Natural killer cell treated with Interleukin-12 subunit alpha and Interleukin-12 subunit beta and Interleukin-15 and Interleukin-18, amount 100 ng/mL, for 72 hours (primary cell): ENCODE results near the gene GPATCH2L. TPM values are rescaled to one million over a fixed set of nuclear protein-coding genes. Genes with fewer than 3 reads are reported as not detected.

Source experiments
- ATAC-seq, 2 donors: fragments of 150-1000 bp; cut with Tn5 transposase in 1 of 2; sonication (Bioruptor Pico), chemical (Tn5 transposase) in 1 of 2; 2 replicates each; pipeline ENCODE4 v1.10.0; 2021
- DNase-seq: peaks from one replicate; pipeline ENCODE4 v3.0.0; 2022; ENCODE audit warnings: low spot score
- H3K27ac Mint-ChIP-seq, 2 donors: 1 replicate in 1 of 2; 2 replicates in 1 of 2; pipeline ENCODE4 v1.8.0; 2022; ENCODE audit warnings: mixed read lengths in 2 of 2, mild to moderate bottlenecking in 1 of 2, moderate library complexity in 1 of 2
- H3K27me3 Mint-ChIP-seq, 2 donors: 1 replicate in 1 of 2; 2 replicates in 1 of 2; pipeline ENCODE4 v1.8.0; 2022; ENCODE audit warnings: mixed read lengths in 2 of 2
- H3K36me3 Mint-ChIP-seq: one replicate; pipeline ENCODE4 v1.8.0; 2022; ENCODE audit warnings: mixed read lengths
- H3K4me1 Mint-ChIP-seq, 2 donors: 1 replicate in 1 of 2; 2 replicates in 1 of 2; pipeline ENCODE4 v1.8.0; 2022; ENCODE audit warnings: low read depth in 2 of 2, mixed read lengths in 2 of 2, mild to moderate bottlenecking in 1 of 2
- H3K4me3 Mint-ChIP-seq: one replicate; pipeline ENCODE4 v1.8.0; 2022; ENCODE audit warnings: mixed read lengths
- H3K9me3 Mint-ChIP-seq: 2 replicates; pipeline ENCODE4 v1.8.0; 2022; ENCODE audit warnings: mixed read lengths
- total RNA-seq, 2 donors: library from RNA; stranded (reverse); gene quantifications; one replicate each; pipeline ENCODE4 v1.2.3, GENCODE V29; 2022

Gene GPATCH2L
- total RNA-seq, 2 donors from 2014 or later, result 66.0 to 91.7 TPM

- DNase-seq (no peak), ATAC-seq (no peak)
- Mint-ChIP-seq H3K4me3 (no peak overlapping the region), H3K27ac (no peak overlapping the region), H3K9me3 (no peaks in the 10 kb centered on the region), H3K4me1 (no peaks in the 10 kb centered on the region), H3K36me3 (peaks cover 8% of the 10 kb centered on the region), H3K27me3 (peaks cover 0 to 5% of the 10 kb centered on the region in 2 donors)
These were observed 83.9 kb downstream of the GPATCH2L start for GRCh38 chr14:76235628-76236027.

- H3K4me3 Mint-ChIP-seq, result no peak overlapping the region
- peaks cover 16% of the 10 kb centered on the region for H3K36me3 Mint-ChIP-seq
- H3K4me1 Mint-ChIP-seq, result no peaks in the 10 kb centered on the region
- ATAC-seq, result no peak
- no peaks in the 10 kb centered on the region for H3K9me3 Mint-ChIP-seq
- DNase-seq, result no peak
- peaks cover 0 to 8% of the 10 kb centered on the region in 2 donors for H3K27me3 Mint-ChIP-seq
- no peak overlapping the region for H3K27ac Mint-ChIP-seq
These were observed 84.7 kb downstream of the GPATCH2L start for GRCh38 chr14:76236172-76237130.

GRCh38 chr14:76237349-76237990 is 85.7 kb downstream of the GPATCH2L start:
- Mint-ChIP-seq H3K27ac (no peak overlapping the region), H3K4me1 (no peaks in the 10 kb centered on the region), H3K9me3 (no peaks in the 10 kb centered on the region), H3K36me3 (peaks cover 19% of the 10 kb centered on the region), H3K27me3 (peaks cover 2 to 8% of the 10 kb centered on the region in 2 donors), H3K4me3 (no peak overlapping the region)
- ATAC-seq (no peak), DNase-seq (no peak)

GRCh38 chr14:76245097-76245496 is 93.4 kb downstream of the GPATCH2L start:
- Mint-ChIP-seq H3K36me3 (peaks cover 23% of the 10 kb centered on the region), H3K4me3 (no peak overlapping the region), H3K27me3 (peaks cover 9 to 17% of the 10 kb centered on the region in 2 donors), H3K9me3 (peaks cover 6% of the 10 kb centered on the region), H3K4me1 (no peaks in the 10 kb centered on the region), H3K27ac (no peak overlapping the region)
- ATAC-seq (no peak), DNase-seq (no peak)

GRCh38 chr14:76250302-76250701 is 98.6 kb downstream of the GPATCH2L start:
- Mint-ChIP-seq H3K4me1 (no peaks in the 10 kb centered on the region), H3K27ac (no peak overlapping the region)
- ATAC-seq, result no peak

GRCh38 chr14:76252471-76252870 is 100.7 kb downstream of the GPATCH2L start:
- no peak for ATAC-seq
- Mint-ChIP-seq H3K27me3 (peaks cover 19 to 20% of the 10 kb centered on the region in 2 donors), H3K9me3 (no peaks in the 10 kb centered on the region), H3K4me1 (no peaks in the 10 kb centered on the region), H3K27ac (no peak overlapping the region), H3K4me3 (no peak overlapping the region), H3K36me3 (no peaks in the 10 kb centered on the region)
- DNase-seq, result no peak

More at GRCh38 chr14:76250302-76250701, 98.6 kb downstream of the GPATCH2L start:
- no peak overlapping the region for H3K4me3 Mint-ChIP-seq
- H3K9me3 Mint-ChIP-seq, result no peaks in the 10 kb centered on the region
- no peak for DNase-seq
- H3K27me3 Mint-ChIP-seq, result peaks cover 11 to 13% of the 10 kb centered on the region in 2 donors
- no peaks in the 10 kb centered on the region for H3K36me3 Mint-ChIP-seq

- Mint-ChIP-seq H3K27ac (no peak overlapping the region), H3K4me3 (no peak overlapping the region), H3K36me3 (no peaks in the 10 kb centered on the region), H3K9me3 (no peaks in the 10 kb centered on the region), H3K4me1 (no peaks in the 10 kb centered on the region), H3K27me3 (peaks cover 20 to 21% of the 10 kb centered on the region in 2 donors)
- no peak for ATAC-seq
- no peak for DNase-seq
These were observed 101.4 kb downstream of the GPATCH2L start for GRCh38 chr14:76253111-76253510.

- no peak overlapping the region for H3K27ac Mint-ChIP-seq
- H3K27me3 Mint-ChIP-seq, result peaks cover 15 to 21% of the 10 kb centered on the region in 2 donors
- no peak overlapping the region for H3K4me3 Mint-ChIP-seq
- H3K4me1 Mint-ChIP-seq, result no peaks in the 10 kb centered on the region
- H3K9me3 Mint-ChIP-seq, result no peaks in the 10 kb centered on the region
- ATAC-seq (no peak), DNase-seq (no peak)
- H3K36me3 Mint-ChIP-seq, result no peaks in the 10 kb centered on the region
These were observed 104.8 kb downstream of the GPATCH2L start for GRCh38 chr14:76256545-76256944.

- ATAC-seq, result no peak
- Mint-ChIP-seq H3K4me3 (no peak overlapping the region), H3K4me1 (no peaks in the 10 kb centered on the region), H3K36me3 (no peaks in the 10 kb centered on the region), H3K9me3 (no peaks in the 10 kb centered on the region), H3K27ac (no peak overlapping the region), H3K27me3 (peaks cover 15 to 21% of the 10 kb centered on the region in 2 donors)
- DNase-seq, result no peak
These were observed 105.5 kb downstream of the GPATCH2L start for GRCh38 chr14:76257111-76257803.

GRCh38 chr14:76257842-76258397 is 106.2 kb downstream of the GPATCH2L start:
- Mint-ChIP-seq H3K4me3 (no peak overlapping the region), H3K4me1 (no peaks in the 10 kb centered on the region), H3K27ac (no peak overlapping the region), H3K27me3 (peaks cover 14 to 19% of the 10 kb centered on the region in 2 donors), H3K36me3 (no peaks in the 10 kb centered on the region), H3K9me3 (no peaks in the 10 kb centered on the region)
- DNase-seq (no peak), ATAC-seq (no peak)

- Mint-ChIP-seq H3K4me1 (no peaks in the 10 kb centered on the region), H3K36me3 (no peaks in the 10 kb centered on the region), H3K27ac (no peak overlapping the region), H3K9me3 (no peaks in the 10 kb centered on the region), H3K4me3 (no peak overlapping the region), H3K27me3 (peaks cover 10 to 15% of the 10 kb centered on the region in 2 donors)
- no peak for DNase-seq
- no peak for ATAC-seq
These were observed 107.5 kb downstream of the GPATCH2L start for GRCh38 chr14:76259029-76259735.

- H3K4me1 Mint-ChIP-seq, result no peaks in the 10 kb centered on the region
- H3K4me3 Mint-ChIP-seq, result no peak overlapping the region
- ATAC-seq, result no peak
- H3K27me3 Mint-ChIP-seq, result peaks cover 24 to 26% of the 10 kb centered on the region in 2 donors
- no peaks in the 10 kb centered on the region for H3K9me3 Mint-ChIP-seq
- no peaks in the 10 kb centered on the region for H3K36me3 Mint-ChIP-seq
- H3K27ac Mint-ChIP-seq, result no peak overlapping the region
- DNase-seq, result no peak
These were observed 109.0 kb downstream of the GPATCH2L start for GRCh38 chr14:76260749-76261148.

- H3K9me3 Mint-ChIP-seq, result no peaks in the 10 kb centered on the region
- no peak overlapping the region for H3K27ac Mint-ChIP-seq
- no peak for ATAC-seq
- H3K36me3 Mint-ChIP-seq, result no peaks in the 10 kb centered on the region
- no peak for DNase-seq
- H3K27me3 Mint-ChIP-seq, result peaks cover 29 to 31% of the 10 kb centered on the region in 2 donors
- H3K4me1 Mint-ChIP-seq, result no peaks in the 10 kb centered on the region
- no peak overlapping the region for H3K4me3 Mint-ChIP-seq
These were observed 109.7 kb downstream of the GPATCH2L start for GRCh38 chr14:76261371-76261811.
